K562 (cell line): Measurements from ENCODE around the gene PTPN14. TPM values are rescaled to one million over a fixed set of nuclear protein-coding genes. Genes with fewer than 3 reads are reported as not detected.

Experiments used
- ATAC-seq: fragments of 200-7000 bp; cut with Tn5 transposase; 3 replicates; pipeline ENCODE4 v1.9.1; 2020; ENCODE audit warnings: moderate library complexity
- BruUV-seq: library from RNA; stranded (reverse); fragments of 400-500 nt; replicated peaks from 2 replicates; lab custom pipeline; 2021; lab: Mats Ljungman, UMichigan
- CTCF ChIA-PET: fragments of 300-600 bp; formaldehyde crosslinking; extraction: SDS; loops from one replicate; lab custom pipeline; 2021; ENCODE audit warnings: low intra/inter-chr PET ratio; lab: Yijun Ruan, JAX
- POLR2A ChIA-PET: fragments of 300-600, 350-650 bp; sonication (Branson Sonifier 250); formaldehyde crosslinking; extraction: SDS; loops from one replicate; lab custom pipeline; 2021; ENCODE audit warnings: antibody characterized with exemption, inconsistent platforms; lab: Yijun Ruan, JAX
- DNase-seq, 4 experiments: peaks; one replicate each; pipeline versions ENCODE4 v3.0.0 to v3.0.0-alpha.2; 2011 to 2018; ENCODE audit warnings: low spot score in 3 of 4, mixed read lengths in 3 of 4; ENCODE audit errors: extremely low read depth in 1 of 4
- FAIRE-seq: peaks from 2 replicates; lab custom pipeline; 2011; peaks lifted over from hg19 to GRCh38; lab: Jason Lieb, UNC
- H2AFZ ChIP-seq: 2 replicates; pipeline ENCODE4 v1.6.0; 2011; ENCODE audit warnings: low read depth, low read length, control low read depth, inconsistent platforms
- H3K27ac ChIP-seq: fragments of 200-600 bp; 3 replicates; pipeline ENCODE4 v1.8.0; 2011; ENCODE audit warnings: low read depth, mild to moderate bottlenecking, control low read depth, inconsistent platforms, low read length, moderate library complexity, mixed read lengths; ENCODE audit errors: extremely low read depth
- H3K27me3 ChIP-seq, 2 experiments: fragments of 300-600 bp in 1 of 2; 2 replicates in 1 of 2; 3 replicates in 1 of 2; pipeline versions ENCODE4 v1.6.0 to v1.8.0; 2011; ENCODE audit warnings: inconsistent platforms in 2 of 2, low read length in 2 of 2, mild to moderate bottlenecking in 1 of 2, mixed read lengths in 1 of 2, moderate library complexity in 1 of 2; ENCODE audit not compliant: control insufficient read depth in 2 of 2, insufficient read depth in 2 of 2
- H3K36me3 ChIP-seq: fragments of 300-600 bp; 3 replicates; pipeline ENCODE4 v1.8.0; 2011; ENCODE audit warnings: mild to moderate bottlenecking, low read length, inconsistent platforms; ENCODE audit not compliant: control insufficient read depth, insufficient read depth
- H3K4me1 ChIP-seq, 2 experiments: fragments of 200-600 bp in 1 of 2; replicated peaks in 1 of 2; 2 replicates in 1 of 2; 3 replicates in 1 of 2; pipeline versions ENCODE4 v1.5.1 to v1.8.0; 2011; ENCODE audit warnings: inconsistent platforms in 2 of 2, low read length in 2 of 2, mild to moderate bottlenecking in 1 of 2, mixed read lengths in 1 of 2, moderate library complexity in 1 of 2; ENCODE audit not compliant: control insufficient read depth in 2 of 2, insufficient read depth in 2 of 2
- H3K4me2 ChIP-seq: 2 replicates; pipeline ENCODE4 v1.6.1; 2011; ENCODE audit warnings: low read length, control low read depth, inconsistent platforms, mixed read lengths; ENCODE audit not compliant: insufficient read depth
- H3K4me3 ChIP-seq: fragments of 200-600 bp; sonication (generic), shearing (Covaris generic); 2 replicates; pipeline ENCODE4 v1.5.1; 2016; ENCODE audit warnings: control low read depth, inconsistent platforms
- H3K79me2 ChIP-seq: fragments of 200-600 bp; 3 replicates; pipeline ENCODE4 v1.8.0; 2011; ENCODE audit warnings: low read length, inconsistent platforms; ENCODE audit not compliant: control insufficient read depth, insufficient read depth
- H3K9ac ChIP-seq, 2 experiments: 2 replicates each; pipeline versions ENCODE4 v1.6.0 to v1.6.1; 2011; ENCODE audit warnings: low read depth in 2 of 2, low read length in 2 of 2, control low read depth in 1 of 2, inconsistent platforms in 1 of 2, mild to moderate bottlenecking in 1 of 2, mixed read lengths in 1 of 2; ENCODE audit not compliant: insufficient read depth in 1 of 2
- H3K9me1 ChIP-seq: one replicate; pipeline ENCODE4 v1.6.0; 2011; ENCODE audit warnings: inconsistent platforms, mild to moderate bottlenecking, low read length, moderate library complexity; ENCODE audit not compliant: control insufficient read depth, insufficient read depth
- H3K9me3 ChIP-seq: replicated peaks from 2 replicates; pipeline ENCODE4 v1.5.1; 2011; ENCODE audit warnings: low read depth, low read length, inconsistent platforms; ENCODE audit not compliant: control insufficient read depth, insufficient read depth
- H4K20me1 ChIP-seq: replicated peaks from 2 replicates; pipeline ENCODE4 v1.6.1; 2011; ENCODE audit warnings: low read length, inconsistent platforms, mixed read lengths; ENCODE audit not compliant: control insufficient read depth, insufficient read depth
- BRD4 ChIP-seq: fragments of 200-600 bp; sonication (generic); IDR thresholded peaks from 2 replicates; pipeline ENCODE4 v1.6.1; 2017; ENCODE audit warnings: inconsistent platforms
- CREB1 ChIP-seq, 2 experiments: sonication (generic) in 1 of 2; formaldehyde crosslinking in 1 of 2; IDR thresholded peaks; 2 replicates each; pipeline versions ENCODE4 v1.6.1 to v1.8.0; 2012 to 2022; ENCODE audit warnings: inconsistent platforms in 1 of 2, mild to moderate bottlenecking in 1 of 2, missing genetic modification reagents in 1 of 2, moderate library complexity in 1 of 2
- DPF2 ChIP-seq: fragments of 450-650 bp; IDR thresholded peaks from 2 replicates; pipeline ENCODE4 v1.6.1; 2016
- HMG20B ChIP-seq: fragments of 250-450 bp; sonication (Bioruptor Pico); IDR thresholded peaks from 2 replicates; pipeline ENCODE4 v1.5.0; 2021; ENCODE audit warnings: mild to moderate bottlenecking
- HNRNPUL1 ChIP-seq: fragments of 200-400 bp; formaldehyde crosslinking; IDR thresholded peaks from 2 replicates; pipeline ENCODE4 v1.6.1; 2017; ENCODE audit warnings: low read length
- JUND ChIP-seq, 2 experiments: IDR thresholded peaks; 2 replicates in 1 of 2; 3 replicates in 1 of 2; pipeline ENCODE4 v1.6.1; 2011; ENCODE audit warnings: borderline replicate concordance in 2 of 2, low read depth in 2 of 2, low read length in 2 of 2, improper control_type of control experiment in 1 of 2, missing biosample characterization in 1 of 2, missing genetic modification characterization in 1 of 2, missing genetic modification reagents in 1 of 2
- KDM5B ChIP-seq: fragments of 200-600 bp; sonication (generic); IDR thresholded peaks from 2 replicates; pipeline ENCODE4 v1.6.1; 2012; ENCODE audit warnings: low read depth, mild to moderate bottlenecking, moderate library complexity, low read length, control low read depth, inconsistent platforms; ENCODE audit not compliant: insufficient replicate concordance
- MAZ ChIP-seq, 2 experiments: fragments of 450-650 bp in 1 of 2; sonication (generic) in 1 of 2; formaldehyde crosslinking; IDR thresholded peaks in 1 of 2; conservative IDR thresholded peaks in 1 of 2; 2 replicates each; pipeline versions ENCODE4 v1.4.0 to v1.5.0; 2020; ENCODE audit warnings: mild to moderate bottlenecking in 1 of 2, missing genetic modification reagents in 1 of 2
- NFE2 ChIP-seq: IDR thresholded peaks from 2 replicates; pipeline ENCODE4 v1.6.1; 2014; ENCODE audit warnings: antibody characterized with exemption, low read depth
- RNF2 ChIP-seq: sonication (generic); IDR thresholded peaks from 2 replicates; pipeline ENCODE4 v1.6.1; 2016
- SIN3A ChIP-seq, 2 experiments: fragments of 150-350 bp in 1 of 2; IDR thresholded peaks; 2 replicates each; pipeline ENCODE4 v1.6.1; 2011 to 2016; ENCODE audit warnings: borderline replicate concordance in 2 of 2, low read depth in 2 of 2, low read length in 2 of 2, mild to moderate bottlenecking in 2 of 2, moderate library complexity in 2 of 2; ENCODE audit not compliant: control insufficient read depth in 1 of 2
- ZNF184 ChIP-seq: sonication (generic); formaldehyde crosslinking; IDR thresholded peaks from 2 replicates; pipeline ENCODE4 v1.5.0; 2020; ENCODE audit warnings: missing genetic modification reagents
- ZNF445 ChIP-seq: fragments of 250-450 bp; sonication (Bioruptor Pico); IDR thresholded peaks from 2 replicates; pipeline ENCODE4 v1.4.0; 2020; ENCODE audit warnings: low read depth, mild to moderate bottlenecking, moderate library complexity
- ZNF584 ChIP-seq: fragments of 200-800 bp; sonication (Bioruptor generic); IDR thresholded peaks from 2 replicates; pipeline ENCODE4 v1.6.1; 2016; ENCODE audit warnings: low read depth, mild to moderate bottlenecking, missing genetic modification characterization, missing compliant biosample characterization
- ZNF785 ChIP-seq: fragments of 250-450 bp; sonication (Bioruptor Pico); IDR thresholded peaks from 2 replicates; pipeline ENCODE4 v1.4.0; 2020; ENCODE audit warnings: mild to moderate bottlenecking
- WGBS: fragments of 100-300 bp; shearing (Covaris generic); methylation state at CpG from one replicate; pipeline ENCODE4 v1.1.6; 2016; ENCODE audit warnings: low coverage, mixed read lengths; ENCODE audit not compliant: insufficient coverage; ENCODE audit errors: missing lambda C conversion rate; 5-methylcytosine and 5-hydroxymethylcytosine counted together
- in situ Hi-C: fragments of 300-500 bp; cut with MboI; formaldehyde crosslinking; loops from 4 replicates; pipeline ENCODE4 v1.15.0; 2018; ENCODE audit warnings: inconsistent platforms, mixed read lengths
- intact Hi-C: fragments of 100-400 bp; cut with micrococcal nuclease; formaldehyde crosslinking; loops from 2 replicates; pipeline ENCODE4 v1.14.2; 2022
- polyA plus RNA-seq, 8 experiments: library from polyadenylated mRNA; depleted of rRNA in 4 of 8; stranded (reverse) in 5 of 8; unstranded in 3 of 8; fragments of >200 nt; fragmentation: Nextera tagmentation in 2 of 8; fragmentation: Illumina TruSeq in 1 of 8; extraction: Ambion mirVana in 2 of 8; extraction: Trizol in 1 of 8; gene quantifications; 2 replicates each; pipeline versions ENCODE4 v1.2.1 to v1.2.3, GENCODE V29; 2011 to 2014; ENCODE audit warnings: inconsistent platforms in 1 of 8, missing spikeins in 1 of 8
- total RNA-seq, 7 experiments: library from RNA; depleted of rRNA in 6 of 7; stranded (reverse); fragments of >200 nt in 6 of 7; fragmentation: Illumina TruSeq in 2 of 7; extraction: Trizol in 2 of 7; gene quantifications; 2 replicates each; pipeline versions ENCODE4 v1.2.1 to v1.2.3, GENCODE V29; 2011 to 2021; ENCODE audit warnings: low replicate concordance in 1 of 7
- TF ChIP-seq, protein P1 (sequence below): fragments of 450-650 bp; formaldehyde crosslinking; IDR thresholded peaks from 2 replicates; pipeline ENCODE4 v1.4.0; 2020; ENCODE audit warnings: mild to moderate bottlenecking, moderate library complexity
- TF ChIP-seq, protein P2 (sequence below): fragments of 450-650 bp; formaldehyde crosslinking; IDR thresholded peaks from 2 replicates; pipeline ENCODE4 v1.4.0; 2020; ENCODE audit warnings: mild to moderate bottlenecking, mixed read lengths
- TF ChIP-seq, protein P3 (sequence below): fragments of 450-650 bp; IDR thresholded peaks from 2 replicates; pipeline ENCODE4 v1.6.1; 2016; ENCODE audit warnings: borderline replicate concordance

Gene PTPN14
- total and polyA plus RNA-seq, 9 of the 15 experiments (the other 6 are each of a cell fraction or from before 2014, with no cell fraction given) = 0.01 to 0.29 (median 0.04) TPM; not detected in 6

DNA sequence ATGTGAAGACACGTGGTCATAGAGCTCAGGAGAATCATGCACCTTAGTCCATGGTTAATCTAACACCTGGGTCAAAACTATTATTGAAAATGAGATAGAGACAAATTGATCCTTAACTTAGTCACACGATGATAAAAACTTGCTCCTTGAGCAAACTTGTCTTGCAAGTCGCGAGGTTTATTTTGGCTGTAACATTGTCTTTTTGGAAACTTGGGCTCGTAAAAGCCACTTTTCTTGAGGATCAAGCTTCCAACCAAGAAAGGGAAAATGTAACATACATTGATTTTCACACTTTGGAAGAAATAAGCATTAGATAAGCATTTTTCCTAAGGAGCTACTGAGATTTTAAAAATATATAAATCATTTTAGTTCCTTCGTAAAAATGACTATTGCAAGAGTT, 31.7 kb upstream of the PTPN14 start:
- FAIRE-seq = no peak
- CTCF ChIA-PET = no interaction called here
- Histone ChIP-seq H3K4me2 (no peak overlapping the region), H3K27ac (no peak overlapping the region), H3K4me3 (no peak overlapping the region), H3K27me3 (peaks cover 2 to 8% of the 10 kb centered on the region in 2 experiments; a peak in 2 of 5 replicates), H3K4me1 (no peaks in the 10 kb centered on the region), H3K9me3 (no peaks in the 10 kb centered on the region), H3K9me1 (no peaks in the 10 kb centered on the region), H3K36me3 (no peaks in the 10 kb centered on the region), H4K20me1 (no peaks in the 10 kb centered on the region), H3K79me2 (no peaks in the 10 kb centered on the region), H2AFZ (no peak overlapping the region), H3K9ac (no peak overlapping the region)
- ATAC-seq = no peak
- TF ChIP-seq BRD4 (no peak), DPF2 (no peak), CREB1 (IDR thresholded peaks at IDR 0.05) (no peak), CREB1 (CRISPR knock-in tag; IDR thresholded peaks at IDR 0.05) (no peak), JUND (IDR thresholded peaks at IDR 0.05; ENCODE audit: borderline replicate concordance, low read depth, low read length) (no peak), JUND (tag; IDR thresholded peaks at IDR 0.05; ENCODE audit: borderline replicate concordance, low read depth, low read length) (no peak), NFE2 (no peak), ZNF184 (CRISPR knock-in tag) (no peak), HMG20B (CRISPR knock-in tag) (no peak), RNF2 (no peak), ZNF584 (CRISPR knock-in tag) (no peak), ZNF445 (CRISPR knock-in tag) (no peak), SIN3A (IDR thresholded peaks at IDR 0.05; ENCODE audit: borderline replicate concordance in 2 of 2, control insufficient read depth in 1 of 2, low read depth in 2 of 2, low read length in 2 of 2) (no peak), ZNF785 (no peak), KDM5B (no peak), HNRNPUL1 (no peak), MAZ (CRISPR knock-in tag; conservative IDR thresholded peaks at IDR 0.05 in 1 of 2, IDR thresholded peaks at IDR 0.05 in 1 of 2) (no peak)
- TF ChIP-seq, protein P1, sequence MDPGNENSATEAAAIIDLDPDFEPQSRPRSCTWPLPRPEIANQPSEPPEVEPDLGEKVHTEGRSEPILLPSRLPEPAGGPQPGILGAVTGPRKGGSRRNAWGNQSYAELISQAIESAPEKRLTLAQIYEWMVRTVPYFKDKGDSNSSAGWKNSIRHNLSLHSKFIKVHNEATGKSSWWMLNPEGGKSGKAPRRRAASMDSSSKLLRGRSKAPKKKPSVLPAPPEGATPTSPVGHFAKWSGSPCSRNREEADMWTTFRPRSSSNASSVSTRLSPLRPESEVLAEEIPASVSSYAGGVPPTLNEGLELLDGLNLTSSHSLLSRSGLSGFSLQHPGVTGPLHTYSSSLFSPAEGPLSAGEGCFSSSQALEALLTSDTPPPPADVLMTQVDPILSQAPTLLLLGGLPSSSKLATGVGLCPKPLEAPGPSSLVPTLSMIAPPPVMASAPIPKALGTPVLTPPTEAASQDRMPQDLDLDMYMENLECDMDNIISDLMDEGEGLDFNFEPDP = no peak
- TF ChIP-seq, protein P2, sequence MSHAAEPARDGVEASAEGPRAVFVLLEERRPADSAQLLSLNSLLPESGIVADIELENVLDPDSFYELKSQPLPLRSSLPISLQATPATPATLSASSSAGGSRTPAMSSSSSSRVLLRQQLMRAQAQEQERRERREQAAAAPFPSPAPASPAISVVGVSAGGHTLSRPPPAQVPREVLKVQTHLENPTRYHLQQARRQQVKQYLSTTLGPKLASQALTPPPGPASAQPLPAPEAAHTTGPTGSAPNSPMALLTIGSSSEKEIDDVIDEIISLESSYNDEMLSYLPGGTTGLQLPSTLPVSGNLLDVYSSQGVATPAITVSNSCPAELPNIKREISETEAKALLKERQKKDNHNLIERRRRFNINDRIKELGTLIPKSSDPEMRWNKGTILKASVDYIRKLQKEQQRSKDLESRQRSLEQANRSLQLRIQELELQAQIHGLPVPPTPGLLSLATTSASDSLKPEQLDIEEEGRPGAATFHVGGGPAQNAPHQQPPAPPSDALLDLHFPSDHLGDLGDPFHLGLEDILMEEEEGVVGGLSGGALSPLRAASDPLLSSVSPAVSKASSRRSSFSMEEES = no peak
- TF ChIP-seq, protein P3, sequence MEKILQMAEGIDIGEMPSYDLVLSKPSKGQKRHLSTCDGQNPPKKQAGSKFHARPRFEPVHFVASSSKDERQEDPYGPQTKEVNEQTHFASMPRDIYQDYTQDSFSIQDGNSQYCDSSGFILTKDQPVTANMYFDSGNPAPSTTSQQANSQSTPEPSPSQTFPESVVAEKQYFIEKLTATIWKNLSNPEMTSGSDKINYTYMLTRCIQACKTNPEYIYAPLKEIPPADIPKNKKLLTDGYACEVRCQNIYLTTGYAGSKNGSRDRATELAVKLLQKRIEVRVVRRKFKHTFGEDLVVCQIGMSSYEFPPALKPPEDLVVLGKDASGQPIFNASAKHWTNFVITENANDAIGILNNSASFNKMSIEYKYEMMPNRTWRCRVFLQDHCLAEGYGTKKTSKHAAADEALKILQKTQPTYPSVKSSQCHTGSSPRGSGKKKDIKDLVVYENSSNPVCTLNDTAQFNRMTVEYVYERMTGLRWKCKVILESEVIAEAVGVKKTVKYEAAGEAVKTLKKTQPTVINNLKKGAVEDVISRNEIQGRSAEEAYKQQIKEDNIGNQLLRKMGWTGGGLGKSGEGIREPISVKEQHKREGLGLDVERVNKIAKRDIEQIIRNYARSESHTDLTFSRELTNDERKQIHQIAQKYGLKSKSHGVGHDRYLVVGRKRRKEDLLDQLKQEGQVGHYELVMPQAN = no peak
- intact Hi-C loops (loop anchor here (10.0 kb wide), 1 partner anchor 318 kb away; no protein-coding TSS in a partner anchor), in situ Hi-C loops (no loop called here)
- POLR2A ChIA-PET = interaction anchor here (0.6 kb wide), 1 partner anchor 83 kb away, joined by 3 read pairs; no protein-coding TSS in a partner anchor
- BruUV-seq = no TSS peak
- no peak for DNase-seq
- under 1% methylated on average over 6 of the region's 6 CpGs for WGBS
